Astrocyte (in vitro differentiated cells and primary cell): ENCODE measurements around the gene JOSD1. TPM values are rescaled to one million over a fixed set of nuclear protein-coding genes. Genes with fewer than 3 reads are reported as not detected.

Experiments used
- DNase-seq: peaks from one replicate; pipeline ENCODE4 v3.0.0-alpha.2; 2010; ENCODE audit warnings: low read depth
- FAIRE-seq: peaks from 2 replicates; lab custom pipeline; 2011; peaks lifted over from hg19 to GRCh38; lab: Jason Lieb, UNC
- H2AFZ ChIP-seq: 2 replicates; pipeline ENCODE4 v1.6.0; 2012; ENCODE audit warnings: low read depth, low read length, inconsistent platforms
- H3K27ac ChIP-seq: 2 replicates; pipeline ENCODE4 v1.5.1; 2011; ENCODE audit warnings: low read depth, low read length, inconsistent platforms
- H3K27me3 ChIP-seq: 2 replicates; pipeline ENCODE4 v1.6.0; 2011; ENCODE audit warnings: low read length, inconsistent platforms; ENCODE audit not compliant: insufficient read depth
- H3K36me3 ChIP-seq: 2 replicates; pipeline ENCODE4 v1.5.1; 2011; ENCODE audit warnings: low read length, inconsistent platforms; ENCODE audit not compliant: insufficient read depth
- H3K4me1 ChIP-seq: 2 replicates; pipeline ENCODE4 v1.5.1; 2011; ENCODE audit warnings: low read length, inconsistent platforms; ENCODE audit not compliant: insufficient read depth
- H3K4me2 ChIP-seq: 2 replicates; pipeline ENCODE4 v1.6.0; 2012; ENCODE audit warnings: low read length, inconsistent platforms
- H3K4me3 ChIP-seq: 2 replicates; pipeline ENCODE4 v1.5.1; 2011; ENCODE audit warnings: low read depth, mild to moderate bottlenecking, low read length, inconsistent platforms; ENCODE audit not compliant: insufficient read depth
- H3K79me2 ChIP-seq: 2 replicates; pipeline ENCODE4 v1.6.0; 2012; ENCODE audit warnings: mild to moderate bottlenecking, low read length, inconsistent platforms; ENCODE audit not compliant: insufficient read depth
- H3K9ac ChIP-seq: 2 replicates; pipeline ENCODE4 v1.6.0; 2012; ENCODE audit warnings: mild to moderate bottlenecking, low read length, inconsistent platforms
- H3K9me3 ChIP-seq: 2 replicates; pipeline ENCODE4 v1.5.1; 2012; ENCODE audit warnings: low read depth, mild to moderate bottlenecking, low read length, inconsistent platforms; ENCODE audit not compliant: insufficient read depth
- H4K20me1 ChIP-seq: 2 replicates; pipeline ENCODE4 v1.6.0; 2012; ENCODE audit warnings: low read length, inconsistent platforms; ENCODE audit not compliant: insufficient read depth
- H3K27ac Mint-ChIP-seq: one replicate; pipeline ENCODE4 v1.8.0; 2021; ENCODE audit warnings: mild to moderate bottlenecking, mixed read lengths; ENCODE audit not compliant: unreplicated experiment
- H3K27me3 Mint-ChIP-seq: one replicate; pipeline ENCODE4 v1.8.0; 2021; ENCODE audit warnings: low read depth, mixed read lengths; ENCODE audit not compliant: unreplicated experiment
- H3K36me3 Mint-ChIP-seq: one replicate; pipeline ENCODE4 v1.8.0; 2021; ENCODE audit warnings: low read depth, mixed read lengths; ENCODE audit not compliant: unreplicated experiment
- H3K4me1 Mint-ChIP-seq: one replicate; pipeline ENCODE4 v1.8.0; 2021; ENCODE audit warnings: low read depth, mixed read lengths; ENCODE audit not compliant: unreplicated experiment
- H3K4me3 Mint-ChIP-seq: one replicate; pipeline ENCODE4 v1.8.0; 2021; ENCODE audit warnings: mild to moderate bottlenecking, moderate library complexity, mixed read lengths; ENCODE audit not compliant: unreplicated experiment
- H3K9me3 Mint-ChIP-seq: one replicate; pipeline ENCODE4 v1.8.0; 2021; ENCODE audit warnings: mild to moderate bottlenecking, mixed read lengths; ENCODE audit not compliant: unreplicated experiment
- CTCF ChIP-seq: IDR thresholded peaks from 2 replicates; pipeline ENCODE4 v1.5.1; 2011; ENCODE audit warnings: low read depth, mild to moderate bottlenecking, inconsistent platforms, low read length, moderate library complexity; ENCODE audit not compliant: insufficient read depth
- EZH2 ChIP-seq: IDR thresholded peaks from 2 replicates; pipeline ENCODE4 v1.6.1; 2012; ENCODE audit warnings: mild to moderate bottlenecking, low read length, inconsistent platforms; ENCODE audit not compliant: insufficient read depth
- total RNA-seq: library from RNA; stranded (reverse); gene quantifications from 2 replicates; pipeline ENCODE4 v1.2.1, GENCODE V29; 2021

JOSD1 gene
- total RNA-seq, 1 donor from 2014 or later, result 45.6 TPM

GRCh38 chr22:38653741-38654140 is 47.0 kb downstream of the JOSD1 start:
- Histone ChIP-seq H3K27ac (no peak overlapping the region), H3K4me3 (no peak overlapping the region), H3K36me3 (no peaks in the 10 kb centered on the region), H3K4me1 (peaks cover 14% of the 10 kb centered on the region), H4K20me1 (no peaks in the 10 kb centered on the region), H3K9me3 (no peaks in the 10 kb centered on the region), H2AFZ (no peak overlapping the region), H3K27me3 (no peaks in the 10 kb centered on the region), H3K79me2 (peaks cover 15% of the 10 kb centered on the region), H3K9ac (no peak overlapping the region), H3K4me2 (no peak overlapping the region)
- DNase-seq (no peak), FAIRE-seq (no peak)
- Mint-ChIP-seq H3K9me3 (no peaks in the 10 kb centered on the region), H3K4me1 (peaks cover 6% of the 10 kb centered on the region), H3K27ac (no peak overlapping the region), H3K27me3 (no peaks in the 10 kb centered on the region), H3K4me3 (no peak overlapping the region), H3K36me3 (peaks cover 6% of the 10 kb centered on the region)
- TF ChIP-seq EZH2 (no peak), CTCF (no peak)

DNA sequence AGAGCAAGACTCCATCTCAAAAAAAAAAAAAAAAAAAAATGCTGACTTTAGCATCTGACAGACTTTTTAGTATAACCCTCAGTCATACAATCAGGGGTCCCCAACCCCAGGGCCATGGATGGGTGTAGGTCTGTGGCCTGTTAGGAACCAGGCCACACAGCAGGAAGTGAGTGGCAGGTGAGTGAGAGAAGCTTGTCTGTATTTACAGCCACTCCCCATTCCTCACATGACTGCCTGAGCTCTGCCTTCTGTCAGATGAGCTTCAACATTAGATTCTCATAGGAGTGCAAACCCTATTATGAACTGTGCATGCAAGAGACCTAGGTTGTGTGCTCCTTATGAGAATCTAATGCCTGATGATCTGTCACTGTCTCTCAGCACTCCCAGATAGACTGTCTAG is 47.9 kb downstream of the JOSD1 start:
- H3K36me3 Mint-ChIP-seq, result peaks cover 8% of the 10 kb centered on the region
- no peak for FAIRE-seq

More for the DNA sequence above, 47.9 kb downstream of the JOSD1 start:
- Histone ChIP-seq H3K4me1 (peaks cover 14% of the 10 kb centered on the region), H3K27ac (no peak overlapping the region), H2AFZ (no peak overlapping the region), H3K27me3 (no peaks in the 10 kb centered on the region), H3K9me3 (no peaks in the 10 kb centered on the region), H3K79me2 (peaks cover 13% of the 10 kb centered on the region), H3K4me2 (no peak overlapping the region), H3K4me3 (no peak overlapping the region), H3K9ac (no peak overlapping the region), H4K20me1 (no peaks in the 10 kb centered on the region), H3K36me3 (no peaks in the 10 kb centered on the region)
- Mint-ChIP-seq H3K4me3 (no peak overlapping the region), H3K9me3 (no peaks in the 10 kb centered on the region), H3K27me3 (no peaks in the 10 kb centered on the region), H3K4me1 (peaks cover 6% of the 10 kb centered on the region), H3K27ac (no peak overlapping the region)
- no peak for TF ChIP-seq CTCF
- no peak for TF ChIP-seq EZH2
- no peak for DNase-seq
